Renal cortex interstitium (tissue), 11 donors: ENCODE measurements around the gene GLI1. TPM values are rescaled to one million over a fixed set of nuclear protein-coding genes. Genes with fewer than 3 reads are reported as not detected.

Experiments
- DNase-seq, 11 donors: peaks; one replicate each; pipeline ENCODE4 v3.0.0-alpha.2; 2013; ENCODE audit warnings: low read depth in 9 of 11, low spot score in 4 of 11; ENCODE audit errors: extremely low read depth in 1 of 11
- polyA plus RNA-seq, 3 donors: library from polyadenylated mRNA; unstranded; fragments of 120-200 nt; gene quantifications; one replicate each; pipeline ENCODE4 v1.2.1, GENCODE V29; 2013; ENCODE audit not compliant: insufficient read length in 3 of 3

Gene GLI1
- polyA plus RNA-seq, 3 donors = 16.4 to 22.8 (median 20.3) TPM

DNA sequence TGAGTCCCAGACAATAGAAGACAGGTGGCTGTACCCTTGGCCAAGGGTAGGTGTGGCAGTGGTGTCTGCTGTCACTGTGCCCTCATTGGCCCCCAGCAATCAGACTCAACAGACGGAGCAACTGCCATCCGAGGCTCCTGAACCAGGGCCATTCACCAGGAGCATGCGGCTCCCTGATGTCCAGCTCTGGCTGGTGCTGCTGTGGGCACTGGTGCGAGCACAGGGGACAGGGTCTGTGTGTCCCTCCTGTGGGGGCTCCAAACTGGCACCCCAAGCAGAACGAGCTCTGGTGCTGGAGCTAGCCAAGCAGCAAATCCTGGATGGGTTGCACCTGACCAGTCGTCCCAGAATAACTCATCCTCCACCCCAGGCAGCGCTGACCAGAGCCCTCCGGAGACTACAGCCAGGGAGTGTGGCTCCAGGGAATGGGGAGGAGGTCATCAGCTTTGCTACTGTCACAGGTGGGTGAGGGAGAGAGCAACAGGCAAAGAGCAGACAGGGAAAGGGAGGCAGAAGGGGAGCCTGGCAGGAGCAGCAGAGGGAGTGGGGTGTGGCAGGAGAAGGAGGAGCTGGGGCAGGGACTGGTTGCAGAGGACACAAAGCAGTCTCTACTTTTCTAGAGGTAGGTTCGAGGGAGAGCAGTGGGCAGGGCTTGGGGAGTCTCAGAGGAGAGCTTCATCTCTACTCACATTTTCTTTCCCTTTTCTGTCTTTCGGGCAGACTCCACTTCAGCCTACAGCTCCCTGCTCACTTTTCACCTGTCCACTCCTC, 4.0 kb upstream of the GLI1 start:
- no peak for DNase-seq

DNA sequence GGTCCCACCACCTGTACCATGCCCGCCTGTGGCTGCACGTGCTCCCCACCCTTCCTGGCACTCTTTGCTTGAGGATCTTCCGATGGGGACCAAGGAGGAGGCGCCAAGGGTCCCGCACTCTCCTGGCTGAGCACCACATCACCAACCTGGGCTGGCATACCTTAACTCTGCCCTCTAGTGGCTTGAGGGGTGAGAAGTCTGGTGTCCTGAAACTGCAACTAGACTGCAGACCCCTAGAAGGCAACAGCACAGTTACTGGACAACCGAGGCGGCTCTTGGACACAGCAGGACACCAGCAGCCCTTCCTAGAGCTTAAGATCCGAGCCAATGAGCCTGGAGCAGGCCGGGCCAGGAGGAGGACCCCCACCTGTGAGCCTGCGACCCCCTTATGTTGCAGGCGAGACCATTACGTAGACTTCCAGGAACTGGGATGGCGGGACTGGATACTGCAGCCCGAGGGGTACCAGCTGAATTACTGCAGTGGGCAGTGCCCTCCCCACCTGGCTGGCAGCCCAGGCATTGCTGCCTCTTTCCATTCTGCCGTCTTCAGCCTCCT, 3.4 kb upstream of the GLI1 start:
- peak in 2 of 11 donors; percentile 42 to 66 for DNase-seq

DNA sequence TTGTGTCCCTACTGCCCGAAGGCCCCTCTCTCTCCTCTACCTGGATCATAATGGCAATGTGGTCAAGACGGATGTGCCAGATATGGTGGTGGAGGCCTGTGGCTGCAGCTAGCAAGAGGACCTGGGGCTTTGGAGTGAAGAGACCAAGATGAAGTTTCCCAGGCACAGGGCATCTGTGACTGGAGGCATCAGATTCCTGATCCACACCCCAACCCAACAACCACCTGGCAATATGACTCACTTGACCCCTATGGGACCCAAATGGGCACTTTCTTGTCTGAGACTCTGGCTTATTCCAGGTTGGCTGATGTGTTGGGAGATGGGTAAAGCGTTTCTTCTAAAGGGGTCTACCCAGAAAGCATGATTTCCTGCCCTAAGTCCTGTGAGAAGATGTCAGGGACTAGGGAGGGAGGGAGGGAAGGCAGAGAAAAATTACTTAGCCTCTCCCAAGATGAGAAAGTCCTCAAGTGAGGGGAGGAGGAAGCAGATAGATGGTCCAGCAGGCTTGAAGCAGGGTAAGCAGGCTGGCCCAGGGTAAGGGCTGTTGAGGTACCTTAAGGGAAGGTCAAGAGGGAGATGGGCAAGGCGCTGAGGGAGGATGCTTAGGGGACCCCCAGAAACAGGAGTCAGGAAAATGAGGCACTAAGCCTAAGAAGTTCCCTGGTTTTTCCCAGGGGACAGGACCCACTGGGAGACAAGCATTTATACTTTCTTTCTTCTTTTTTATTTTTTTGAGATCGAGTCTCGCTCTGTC, 2.7 kb upstream of the GLI1 start:
- no peak for DNase-seq

DNA sequence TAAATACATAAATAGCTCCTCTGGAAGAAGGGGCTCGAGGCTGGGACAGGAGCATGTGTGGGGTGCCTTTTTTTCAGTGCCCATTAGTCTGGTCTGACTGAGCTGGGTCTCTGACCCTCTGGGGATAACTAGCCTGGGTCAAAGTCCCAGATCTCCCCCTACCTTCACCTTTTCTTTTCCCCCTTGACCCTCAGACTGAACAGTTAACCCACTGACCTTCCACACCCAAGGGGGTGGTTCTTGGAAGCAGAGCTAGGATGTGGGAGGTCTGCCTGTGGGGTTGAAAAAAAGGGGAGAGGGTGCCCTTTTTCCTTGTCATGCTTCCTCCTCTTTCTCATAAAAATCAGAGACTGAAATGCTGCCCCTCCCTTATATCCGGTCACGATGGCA, 925 bp upstream of the GLI1 start:
- no peak for DNase-seq

DNA sequence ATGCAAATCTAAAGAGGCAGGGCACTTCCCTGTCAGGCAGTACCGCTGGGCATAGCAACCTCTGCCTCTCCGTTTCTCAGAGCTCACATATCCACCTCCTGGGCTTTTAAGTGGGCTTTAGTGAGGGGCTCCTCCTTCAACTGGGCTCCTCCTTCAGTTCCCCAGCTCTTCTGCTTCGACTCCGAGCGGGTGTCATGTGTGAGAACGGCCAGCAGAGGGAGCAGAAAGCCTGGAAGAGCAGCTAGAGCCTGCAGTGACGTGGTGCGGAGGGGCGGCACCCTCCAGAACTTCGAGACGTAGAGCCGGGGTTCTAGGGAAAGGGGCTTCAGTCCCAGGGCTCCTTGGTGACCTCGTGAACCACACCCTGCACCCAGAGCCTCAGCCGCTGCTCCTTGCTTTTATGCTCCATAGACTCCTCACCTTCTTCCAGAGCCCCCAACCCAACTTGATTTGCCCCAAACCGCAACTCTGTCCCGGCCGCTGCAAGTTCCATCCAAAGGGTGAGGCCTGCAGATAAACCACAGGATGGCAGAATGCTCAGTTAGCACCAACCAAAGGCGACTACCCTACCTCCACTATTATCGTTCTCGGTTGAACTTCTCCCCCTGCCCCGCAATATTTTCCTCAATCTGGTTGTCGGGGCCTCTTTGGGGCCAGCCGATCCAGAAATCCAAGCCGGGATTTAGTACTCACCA, 383 bp upstream of the GLI1 start:
- DNase-seq = peak; percentile 89 to 96 (median 95)

DNA sequence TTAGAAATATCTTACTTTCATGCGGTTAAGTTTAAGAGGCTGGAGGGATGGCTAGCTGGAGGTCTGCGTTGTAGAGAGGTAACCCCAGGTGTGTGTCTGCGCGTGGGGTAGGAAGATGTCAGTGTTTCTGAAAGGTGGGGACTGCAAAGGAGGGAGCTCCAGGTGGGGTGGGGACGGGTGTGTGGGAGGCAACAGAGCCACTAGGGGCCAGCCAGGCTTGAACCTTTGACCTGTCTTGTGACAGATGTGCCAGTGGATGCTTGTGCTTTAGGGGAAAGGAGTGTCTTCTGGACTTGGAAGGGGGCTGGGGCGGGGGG, 841 bp downstream of the GLI1 start:
- no peak for DNase-seq

DNA sequence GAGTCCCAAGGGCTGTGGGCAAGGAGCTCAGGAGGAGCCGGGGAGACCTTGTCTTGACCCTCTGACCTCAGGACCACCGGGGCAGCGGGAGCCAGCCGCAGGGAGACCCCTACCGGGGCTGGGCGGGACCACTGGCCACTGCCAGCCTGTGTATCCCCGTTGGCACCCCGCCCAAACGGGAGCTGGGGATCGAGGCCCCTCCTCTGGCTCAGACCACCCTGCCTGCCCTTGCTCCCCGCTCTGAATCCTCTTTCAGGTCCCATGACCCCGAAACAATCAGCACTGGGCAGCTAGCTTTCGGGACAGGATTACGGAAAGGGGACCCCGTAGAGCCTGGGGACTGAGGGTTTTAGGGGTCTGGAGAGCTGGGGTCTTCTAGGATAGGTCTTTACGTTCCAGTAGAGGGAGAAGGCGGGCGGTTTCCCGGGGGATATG, 1.3 kb downstream of the GLI1 start:
- no peak for DNase-seq

DNA sequence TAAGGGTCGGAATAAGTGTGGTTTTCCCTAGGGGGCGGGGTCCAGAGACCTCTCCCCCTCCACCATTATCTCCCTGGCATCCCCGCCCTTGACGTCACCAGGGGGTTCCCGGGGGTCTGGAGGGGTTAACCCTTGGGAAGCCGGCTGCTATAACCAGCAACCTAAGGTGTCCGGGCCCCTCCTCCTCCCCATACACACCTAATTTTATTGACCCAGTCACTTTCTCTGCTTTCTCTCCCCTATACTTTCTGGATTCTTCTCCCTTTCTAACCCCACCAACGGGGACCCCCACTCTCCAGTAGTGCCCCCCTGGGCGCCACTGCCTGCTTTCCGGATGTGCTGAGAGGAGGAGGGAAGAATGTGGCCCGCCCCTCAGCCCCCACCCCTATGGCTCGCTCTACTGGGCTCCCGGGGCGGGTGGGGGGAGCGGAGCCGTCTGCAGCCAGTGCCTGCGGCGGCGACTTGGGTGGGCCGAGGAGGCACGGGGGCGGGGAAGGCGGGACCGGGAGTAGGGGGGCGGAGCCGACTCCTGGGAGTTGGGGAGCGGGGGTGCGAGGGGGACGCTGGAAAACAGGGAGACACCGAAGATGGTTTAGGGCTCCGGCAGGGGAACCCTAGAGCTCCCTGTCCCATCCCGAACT, 1.8 kb downstream of the GLI1 start:
- DNase-seq = peak in 8 of 11 donors; percentile 54 to 81 (median 78)

DNA sequence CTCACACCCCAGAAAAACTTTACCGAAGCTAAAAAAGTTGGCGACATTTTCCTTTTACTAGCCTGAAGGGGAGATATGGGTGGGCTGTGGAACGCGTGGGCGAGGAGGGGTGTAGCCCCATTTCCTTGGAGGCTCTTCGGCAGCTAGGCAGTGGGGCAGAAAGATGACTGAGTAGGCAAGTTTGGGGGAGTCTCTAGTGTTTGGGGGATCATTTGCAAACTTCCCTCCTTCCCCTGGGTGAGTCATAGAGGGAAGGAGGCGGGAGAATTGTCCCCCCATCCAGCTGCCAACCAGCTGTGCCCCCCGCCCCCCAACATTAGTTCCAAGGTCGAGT, 2.3 kb downstream of the GLI1 start:
- DNase-seq = no peak

DNA sequence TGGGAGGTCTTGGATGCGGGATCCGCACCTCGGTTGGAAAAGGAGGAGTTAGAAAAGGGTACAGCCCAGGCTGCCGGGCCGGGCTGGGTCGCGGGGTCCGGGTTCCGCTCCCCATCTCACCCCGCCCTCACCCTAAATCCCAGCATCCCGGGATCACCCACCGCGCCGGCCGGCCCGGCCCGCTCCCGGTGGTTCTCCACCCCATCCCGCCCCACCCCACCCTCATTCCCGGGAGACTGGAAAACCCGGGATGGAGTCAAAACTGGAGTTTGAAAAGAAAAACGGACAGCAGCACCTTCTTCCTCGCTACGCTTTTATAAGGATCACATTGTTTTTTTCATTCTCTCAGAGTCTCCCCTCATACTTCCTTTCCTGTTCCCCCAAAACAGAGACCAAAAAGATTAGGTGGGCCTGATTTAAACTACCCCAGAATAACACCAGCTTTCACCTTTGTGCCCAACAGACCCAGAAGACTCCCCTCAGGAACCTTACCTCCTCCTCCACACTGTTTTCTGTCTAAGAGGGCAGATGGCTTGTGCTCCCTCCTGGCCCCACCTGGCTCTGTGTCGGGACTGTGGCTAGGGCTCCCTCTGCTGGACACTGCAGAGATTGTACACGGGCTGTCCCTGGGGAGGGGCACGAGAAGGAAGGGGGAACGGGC, 2.8 kb downstream of the GLI1 start:
- DNase-seq = peak in 10 of 11 donors; percentile 78 to 90 (median 86)

DNA sequence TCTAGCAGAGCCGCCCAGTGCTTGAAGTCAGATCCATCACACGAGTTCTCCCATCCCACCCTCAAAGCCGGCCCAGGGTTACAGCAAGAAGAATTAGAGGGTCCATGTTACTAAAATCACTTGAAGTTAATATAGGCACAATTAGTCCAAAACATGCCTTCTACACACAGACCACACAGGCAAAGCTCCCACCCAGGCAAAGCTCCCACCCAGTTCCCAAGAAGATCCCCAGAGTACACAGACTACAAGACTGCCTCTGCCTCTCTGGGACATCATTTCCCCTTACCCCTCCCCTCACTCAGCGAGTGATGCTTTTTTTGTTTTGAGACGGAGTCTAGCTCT, 3.3 kb downstream of the GLI1 start:
- DNase-seq = no peak

DNA sequence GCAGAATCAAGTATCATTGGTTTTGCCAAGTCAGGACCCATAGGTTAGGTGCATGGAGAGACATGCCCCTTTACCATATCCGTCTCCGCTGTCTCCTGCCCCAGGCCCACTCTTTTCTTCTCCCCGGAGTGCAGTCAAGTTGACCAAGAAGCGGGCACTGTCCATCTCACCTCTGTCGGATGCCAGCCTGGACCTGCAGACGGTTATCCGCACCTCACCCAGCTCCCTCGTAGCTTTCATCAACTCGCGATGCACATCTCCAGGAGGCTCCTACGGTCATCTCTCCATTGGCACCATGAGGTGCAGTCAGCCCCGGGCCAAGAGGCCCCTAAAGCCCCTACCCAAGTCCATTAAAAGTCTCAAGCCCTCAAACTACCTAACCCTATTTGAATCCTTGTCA, 5.0 kb downstream of the GLI1 start:
- no peak for DNase-seq

DNA sequence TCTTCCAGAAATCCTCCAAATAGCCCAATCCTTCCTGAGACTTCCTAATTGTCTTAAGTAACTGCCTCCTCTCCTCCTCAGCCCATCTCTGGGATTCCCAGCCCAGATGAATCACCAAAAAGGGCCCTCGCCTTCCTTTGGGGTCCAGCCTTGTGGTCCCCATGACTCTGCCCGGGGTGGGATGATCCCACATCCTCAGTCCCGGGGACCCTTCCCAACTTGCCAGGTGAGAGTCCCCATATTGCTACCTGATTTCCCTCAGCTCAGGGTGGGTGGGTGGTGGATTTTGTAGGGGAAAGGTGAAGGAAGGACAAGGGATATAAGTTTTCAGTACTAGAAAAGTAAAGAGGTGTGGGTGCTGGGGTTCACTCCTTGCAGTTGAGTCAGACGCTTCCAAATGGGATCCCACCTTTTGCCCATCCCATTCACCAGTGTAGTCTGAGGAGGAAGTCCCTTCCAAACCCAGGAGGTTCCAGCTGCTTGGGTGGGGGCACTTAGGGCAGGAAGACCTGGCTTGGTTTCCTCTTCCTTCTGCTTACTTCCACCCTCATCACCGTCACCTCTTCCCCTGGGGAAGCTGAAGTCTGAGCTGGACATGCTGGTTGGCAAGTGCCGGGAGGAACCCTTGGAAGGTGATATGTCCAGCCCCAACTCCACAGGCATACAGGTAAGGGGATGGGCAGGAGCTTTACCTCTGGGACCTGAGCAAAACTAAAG, 5.6 kb downstream of the GLI1 start:
- no peak for DNase-seq

DNA sequence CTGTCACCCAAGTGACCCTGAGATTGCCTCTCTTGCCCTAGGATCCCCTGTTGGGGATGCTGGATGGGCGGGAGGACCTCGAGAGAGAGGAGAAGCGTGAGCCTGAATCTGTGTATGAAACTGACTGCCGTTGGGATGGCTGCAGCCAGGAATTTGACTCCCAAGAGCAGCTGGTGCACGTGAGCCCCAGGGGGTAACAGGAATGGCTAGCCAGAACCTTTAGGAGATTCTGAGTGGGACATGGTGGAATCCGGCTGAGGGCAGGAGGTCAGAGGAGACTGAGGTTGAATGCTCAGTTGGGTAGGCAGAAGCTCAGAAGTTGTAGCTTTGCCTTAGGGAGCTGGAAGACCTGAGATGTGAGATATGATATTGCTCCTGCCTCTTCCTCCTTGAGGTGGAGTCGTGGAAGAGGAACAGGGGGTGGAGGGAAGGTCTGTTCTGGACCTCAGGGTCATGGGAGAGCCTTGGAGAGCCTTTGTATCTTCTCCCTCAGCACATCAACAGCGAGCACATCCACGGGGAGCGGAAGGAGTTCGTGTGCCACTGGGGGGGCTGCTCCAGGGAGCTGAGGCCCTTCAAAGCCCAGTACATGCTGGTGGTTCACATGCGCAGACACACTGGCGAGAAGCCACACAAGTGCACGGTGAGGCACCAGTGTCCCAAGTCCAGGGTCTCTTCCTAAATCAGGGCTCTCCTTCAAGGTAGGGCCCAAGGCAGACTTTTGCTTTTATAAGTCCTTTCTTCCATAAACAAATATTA, 6.3 kb downstream of the GLI1 start:
- no peak for DNase-seq

DNA sequence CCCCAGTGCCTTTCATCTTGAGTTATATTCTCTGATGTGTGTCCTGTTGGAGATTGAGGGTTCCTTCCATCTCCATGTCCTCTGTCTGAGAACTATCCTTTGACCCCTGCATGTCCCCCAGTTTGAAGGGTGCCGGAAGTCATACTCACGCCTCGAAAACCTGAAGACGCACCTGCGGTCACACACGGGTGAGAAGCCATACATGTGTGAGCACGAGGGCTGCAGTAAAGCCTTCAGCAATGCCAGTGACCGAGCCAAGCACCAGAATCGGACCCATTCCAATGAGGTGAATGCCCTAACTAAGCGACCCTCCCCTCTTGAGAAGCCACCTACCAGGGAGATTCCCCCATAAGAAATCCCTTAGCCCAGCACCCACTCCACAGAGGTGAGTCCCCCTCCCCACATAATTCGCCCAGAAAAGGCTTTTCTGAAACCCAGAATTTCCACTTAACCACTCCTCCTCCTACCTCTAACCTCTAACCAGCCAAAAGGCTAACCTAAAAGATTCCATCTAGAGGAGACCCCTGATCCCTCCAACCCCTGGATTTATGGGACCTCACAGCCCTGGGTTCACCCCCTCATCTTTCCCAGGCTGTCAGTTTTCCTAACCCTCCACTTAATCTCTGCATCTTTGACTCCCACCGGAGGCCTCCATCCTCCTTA, 7.8 kb downstream of the GLI1 start:
- no peak for DNase-seq

DNA sequence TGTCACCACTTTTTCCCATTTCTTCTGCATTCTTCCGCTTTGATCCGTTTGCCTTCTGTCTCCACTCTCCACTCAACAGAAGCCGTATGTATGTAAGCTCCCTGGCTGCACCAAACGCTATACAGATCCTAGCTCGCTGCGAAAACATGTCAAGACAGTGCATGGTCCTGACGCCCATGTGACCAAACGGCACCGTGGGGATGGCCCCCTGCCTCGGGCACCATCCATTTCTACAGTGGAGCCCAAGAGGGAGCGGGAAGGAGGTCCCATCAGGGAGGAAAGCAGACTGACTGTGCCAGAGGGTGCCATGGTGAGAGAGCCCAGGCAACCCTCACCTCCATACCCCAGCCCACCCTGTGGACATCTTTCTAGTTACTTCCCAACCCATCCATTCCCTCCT, 8.3 kb downstream of the GLI1 start:
- DNase-seq = no peak
